HG03064 (cell line): Measurements from ENCODE around the gene NOD1.
A peak's percentile ranks its signal among the peaks of the same experiment; 100 is the strongest.
"Not testable (repeated sequence)": the region's sequence is repeated elsewhere in the genome, so short reads cannot be mapped to it uniquely, and the experiment has no call there.

Experiments
- ATAC-seq: cut with Tn5 transposase; IDR thresholded peaks from one replicate; pipeline ENCODE4 v1.9.1; 2021; ENCODE audit warnings: low read depth; ENCODE audit not compliant: unreplicated experiment

NOD1 gene

DNA sequence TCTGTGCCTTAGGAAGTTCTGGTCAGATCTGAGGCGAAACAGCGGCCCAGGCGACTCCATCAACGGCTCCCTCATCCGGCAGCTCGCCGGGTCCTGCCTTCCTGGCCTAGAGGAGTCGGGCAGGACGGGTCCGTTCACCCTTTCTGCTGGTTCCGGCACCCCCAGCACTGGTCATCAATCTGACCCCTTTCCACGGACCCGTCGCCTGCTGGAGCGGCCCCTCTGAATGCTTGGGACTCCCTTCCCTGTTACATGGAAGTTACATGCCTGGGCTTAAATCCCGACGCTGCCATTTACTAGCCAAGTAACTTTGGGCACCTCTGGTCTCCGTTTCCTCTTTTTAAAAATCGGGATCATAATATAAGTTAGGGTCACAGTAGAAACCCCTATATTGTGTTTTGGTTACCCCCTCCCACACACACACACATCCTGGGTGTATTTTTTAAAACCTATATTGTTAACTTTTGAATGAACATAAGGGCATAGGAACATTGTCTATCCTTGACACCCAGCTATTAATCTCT, 26.7 kb upstream of the NOD1 start:
- ATAC-seq: no peak

DNA sequence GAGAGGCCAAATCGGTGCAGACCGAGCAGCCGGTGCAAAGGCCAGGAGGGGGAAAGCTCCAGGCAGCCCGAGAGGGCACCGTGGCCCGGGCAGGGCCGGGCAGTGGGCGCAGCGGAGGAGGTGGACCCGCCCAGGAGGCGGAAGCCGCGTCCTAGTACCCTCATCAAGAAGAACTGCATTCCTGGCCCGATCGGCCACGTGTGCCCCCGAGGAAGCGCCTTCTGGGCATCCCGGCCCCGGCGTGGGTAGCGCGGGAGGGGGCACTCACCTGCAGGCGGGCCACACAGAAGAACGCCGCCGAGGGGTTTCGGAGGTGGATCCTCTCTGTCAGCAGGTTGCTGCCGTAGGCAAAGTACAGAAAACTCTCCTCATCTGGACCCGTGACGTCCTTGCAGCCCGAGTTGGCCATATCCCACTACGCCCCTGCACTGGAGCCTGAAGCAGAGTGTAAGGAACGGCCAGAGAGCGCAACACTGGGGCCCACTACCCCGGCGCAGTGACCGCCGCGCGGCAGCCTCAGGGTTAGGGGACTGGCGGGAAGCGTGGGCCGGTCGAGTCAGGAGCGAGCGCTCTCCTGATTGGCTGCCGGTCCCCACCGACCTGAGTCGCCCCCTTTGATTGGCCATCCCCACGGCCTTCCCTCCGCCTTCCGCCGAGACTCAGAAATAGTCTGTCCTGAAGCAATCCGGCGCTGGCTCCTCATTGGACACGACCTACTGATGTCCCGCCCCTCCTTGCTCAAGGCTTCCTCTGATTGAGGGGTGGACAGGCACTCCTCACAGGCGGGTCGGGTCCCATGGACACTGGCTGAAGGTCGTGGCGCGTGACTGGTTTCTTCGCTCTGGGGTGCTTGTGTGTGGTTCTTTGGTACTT, 26.0 kb upstream of the NOD1 start, which contains the start of gene GGCT:
Gene GGCT (minus strand): TSS at position 529 of the 873 bp plus-strand sequence. CDS start 120 bp downstream, at position 409.
- peak; percentile 98 for ATAC-seq

DNA sequence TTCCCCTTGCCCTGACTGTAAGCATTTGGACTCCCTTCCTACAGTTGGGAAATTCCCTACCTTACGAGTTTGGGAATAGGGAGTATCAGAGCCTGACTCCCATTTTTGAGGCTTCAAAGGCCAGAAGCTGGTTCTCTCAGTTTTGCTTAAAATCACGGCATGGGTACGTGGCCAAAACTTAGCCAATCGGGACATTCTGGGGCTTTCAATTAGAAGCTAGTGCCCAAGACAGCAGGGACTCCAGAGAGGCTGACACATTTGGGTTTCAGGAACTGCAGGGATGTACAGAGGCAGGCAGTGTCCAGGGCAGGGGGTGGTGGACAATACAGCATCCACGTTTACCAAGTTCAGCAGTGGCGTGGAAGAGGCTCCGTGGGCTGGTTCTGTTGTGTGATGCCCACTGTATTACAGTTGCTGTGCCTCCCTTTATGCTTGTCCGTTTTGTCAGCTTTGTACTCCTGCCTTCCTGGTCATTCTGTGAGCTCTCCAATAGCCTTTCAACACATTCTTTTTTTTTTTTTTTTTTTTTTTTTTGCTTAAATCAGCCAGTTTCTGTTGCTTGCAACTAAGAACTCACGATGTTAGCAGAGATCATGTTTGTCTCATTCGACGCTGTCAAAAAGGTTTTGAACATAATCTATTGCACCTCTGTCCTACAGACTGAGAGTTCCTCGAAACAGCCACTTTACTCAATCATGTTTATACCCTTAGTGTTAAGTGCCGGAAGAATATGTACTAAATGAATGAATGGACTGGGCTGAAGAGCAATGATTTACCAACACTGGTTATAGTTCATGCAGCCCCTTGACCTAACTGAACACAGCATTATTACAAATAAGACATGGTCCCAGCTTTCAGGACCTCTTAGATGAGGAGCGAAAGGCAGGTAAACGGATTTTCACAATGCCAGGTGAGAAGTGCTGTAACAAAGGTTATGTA, 25.0 kb upstream of the NOD1 start:
- ATAC-seq: no peak

DNA sequence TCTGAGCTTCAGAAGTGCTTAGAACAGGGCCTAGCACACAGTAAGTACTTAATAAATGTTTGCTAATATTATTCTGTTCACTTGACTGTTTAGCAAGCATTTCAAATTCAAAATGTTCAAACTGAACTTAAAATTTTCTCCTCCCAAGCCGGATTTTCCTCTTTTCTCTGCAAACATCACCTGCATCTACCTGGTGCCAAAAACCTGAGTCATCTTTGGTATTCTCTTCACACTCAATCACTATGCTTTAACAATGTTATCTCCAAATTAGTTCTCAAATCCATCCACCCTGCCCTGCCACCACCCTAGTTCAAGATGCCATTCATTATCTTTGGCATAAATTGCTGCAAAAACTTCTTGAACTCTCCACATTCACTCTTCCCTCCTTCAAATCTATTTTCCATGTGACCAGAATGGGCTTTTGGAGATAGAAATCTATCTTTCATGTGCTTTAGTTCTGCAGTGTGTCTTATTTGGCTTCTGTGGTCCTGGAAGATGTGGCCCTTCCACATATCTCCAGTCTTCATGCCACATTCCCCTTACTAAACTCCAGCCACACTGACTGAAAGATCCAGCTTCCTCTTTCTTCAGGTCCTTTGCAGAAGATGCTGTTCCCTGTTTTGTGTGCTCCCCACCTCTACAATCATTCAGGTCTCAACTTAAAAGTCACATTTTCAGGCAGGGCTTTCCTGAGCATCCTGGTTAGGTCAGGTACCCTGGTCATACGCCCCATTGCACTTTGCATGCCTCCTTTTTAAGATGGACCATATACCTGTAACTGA, 24.1 kb upstream of the NOD1 start:
- ATAC-seq: no peak

DNA sequence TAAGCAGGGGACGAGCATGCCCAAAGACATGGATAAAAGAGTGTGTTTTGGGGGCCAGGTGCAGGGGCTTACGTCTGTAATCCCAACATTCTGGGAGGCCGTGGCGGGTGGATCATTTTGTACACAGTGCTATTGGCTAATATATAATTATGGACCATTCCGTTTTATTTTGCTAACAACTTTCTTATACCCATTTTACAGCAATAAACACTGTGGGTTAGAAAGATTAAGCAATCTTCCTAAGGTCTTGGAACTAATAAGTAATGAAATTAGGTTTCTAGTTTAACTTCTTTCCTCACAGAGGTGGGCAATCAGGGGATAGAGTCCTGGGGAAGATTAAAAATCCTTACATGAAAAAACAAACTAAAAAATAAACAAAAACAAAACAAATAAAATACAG, 22.7 kb upstream of the NOD1 start:
- ATAC-seq: no peak

DNA sequence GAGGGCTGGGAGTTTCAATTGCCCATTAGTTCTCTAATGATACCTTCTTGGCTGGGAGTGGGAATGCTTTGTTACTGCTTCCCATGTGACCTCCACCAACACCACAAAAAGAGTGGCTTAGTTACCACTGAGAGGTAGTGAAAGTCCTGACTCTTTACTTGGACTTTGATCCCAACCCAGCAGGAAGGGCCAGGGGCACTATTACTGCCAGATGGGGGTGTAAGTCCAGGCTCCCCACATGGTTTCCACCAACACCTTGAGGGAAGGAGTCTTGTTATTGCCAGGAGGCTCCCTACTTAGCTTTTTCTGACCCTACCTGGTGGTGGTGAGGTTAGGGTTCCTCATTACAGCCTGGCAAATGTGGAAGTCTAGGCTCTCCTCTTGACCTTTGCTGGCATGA, 14.6 kb upstream of the NOD1 start:
- no peak for ATAC-seq

DNA sequence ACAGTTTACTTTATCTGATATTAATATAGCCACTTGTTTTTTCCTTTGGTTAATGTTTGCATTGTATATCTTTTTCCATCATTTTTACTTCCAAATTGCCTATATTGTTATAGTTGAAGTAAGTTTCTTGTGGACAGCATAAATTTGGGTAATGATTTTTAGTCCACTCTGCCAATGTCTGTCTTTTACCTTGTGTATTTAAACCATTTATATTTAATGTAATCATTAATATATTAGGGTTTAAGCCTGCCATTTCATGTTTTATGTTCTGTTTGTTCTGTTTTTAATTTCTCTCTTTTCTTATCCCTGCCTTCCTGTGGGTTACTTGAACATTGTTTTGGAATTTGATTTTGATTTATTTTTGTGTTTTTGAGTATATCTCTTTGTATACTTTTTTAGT, 12.8 kb upstream of the NOD1 start:
- ATAC-seq: no peak

DNA sequence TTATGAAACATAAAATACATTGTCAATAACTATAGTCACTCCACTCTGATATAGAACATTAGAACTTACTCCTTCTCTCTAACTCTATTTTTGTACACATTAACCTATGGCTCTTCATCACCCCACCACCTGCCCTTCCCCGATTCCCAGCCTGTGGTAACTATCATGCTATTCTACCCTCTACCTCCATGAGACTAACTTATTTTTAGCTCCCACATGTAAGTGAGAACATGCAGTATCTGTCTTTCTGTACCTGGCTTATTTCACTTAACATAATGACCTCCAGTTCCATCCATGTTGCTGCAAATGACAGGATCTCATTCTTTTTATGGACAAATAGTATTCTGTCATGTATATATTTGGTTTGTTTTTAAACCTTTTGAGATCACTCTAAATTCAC, 8.8 kb upstream of the NOD1 start:
- ATAC-seq: no peak

DNA sequence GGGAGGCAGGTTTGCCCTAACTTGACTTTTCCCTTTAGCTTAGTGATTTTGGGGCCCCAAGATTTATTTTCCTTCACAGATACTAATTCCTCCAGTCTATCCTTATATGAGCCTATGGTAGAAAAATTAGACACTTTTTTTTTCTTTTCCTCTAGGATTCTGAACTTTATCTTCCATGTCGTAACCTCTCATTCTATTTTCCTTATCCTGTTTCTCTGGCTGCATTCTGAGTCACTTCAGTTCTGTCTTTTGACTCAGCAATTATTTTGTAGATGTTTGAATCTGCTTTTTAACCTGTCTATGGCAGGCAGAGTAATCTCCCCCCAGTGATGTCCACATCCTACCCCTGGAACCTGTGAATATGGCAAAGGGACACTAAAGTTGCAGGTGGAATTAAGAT, 7.1 kb upstream of the NOD1 start:
- ATAC-seq: no peak

DNA sequence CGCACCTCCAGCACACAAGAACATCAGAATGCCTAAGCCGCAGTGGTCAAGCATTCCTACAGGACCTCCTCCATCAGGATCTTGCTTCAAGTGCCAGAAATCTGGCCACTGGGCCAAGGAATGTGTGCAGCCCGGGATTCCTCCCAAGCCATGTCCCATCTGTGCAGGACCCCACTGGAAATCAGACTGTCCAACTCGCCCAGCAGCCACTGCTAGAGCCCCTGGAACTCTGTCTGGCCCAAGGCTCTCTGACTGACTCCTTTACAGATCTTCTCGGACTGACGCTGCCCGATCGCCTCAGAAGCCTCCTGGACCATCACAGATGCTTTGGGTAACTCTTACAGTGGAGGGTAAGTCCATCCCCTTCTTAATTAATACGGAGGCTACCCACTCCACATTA, 2.8 kb upstream of the NOD1 start:
- not testable (repeated sequence) for ATAC-seq

DNA sequence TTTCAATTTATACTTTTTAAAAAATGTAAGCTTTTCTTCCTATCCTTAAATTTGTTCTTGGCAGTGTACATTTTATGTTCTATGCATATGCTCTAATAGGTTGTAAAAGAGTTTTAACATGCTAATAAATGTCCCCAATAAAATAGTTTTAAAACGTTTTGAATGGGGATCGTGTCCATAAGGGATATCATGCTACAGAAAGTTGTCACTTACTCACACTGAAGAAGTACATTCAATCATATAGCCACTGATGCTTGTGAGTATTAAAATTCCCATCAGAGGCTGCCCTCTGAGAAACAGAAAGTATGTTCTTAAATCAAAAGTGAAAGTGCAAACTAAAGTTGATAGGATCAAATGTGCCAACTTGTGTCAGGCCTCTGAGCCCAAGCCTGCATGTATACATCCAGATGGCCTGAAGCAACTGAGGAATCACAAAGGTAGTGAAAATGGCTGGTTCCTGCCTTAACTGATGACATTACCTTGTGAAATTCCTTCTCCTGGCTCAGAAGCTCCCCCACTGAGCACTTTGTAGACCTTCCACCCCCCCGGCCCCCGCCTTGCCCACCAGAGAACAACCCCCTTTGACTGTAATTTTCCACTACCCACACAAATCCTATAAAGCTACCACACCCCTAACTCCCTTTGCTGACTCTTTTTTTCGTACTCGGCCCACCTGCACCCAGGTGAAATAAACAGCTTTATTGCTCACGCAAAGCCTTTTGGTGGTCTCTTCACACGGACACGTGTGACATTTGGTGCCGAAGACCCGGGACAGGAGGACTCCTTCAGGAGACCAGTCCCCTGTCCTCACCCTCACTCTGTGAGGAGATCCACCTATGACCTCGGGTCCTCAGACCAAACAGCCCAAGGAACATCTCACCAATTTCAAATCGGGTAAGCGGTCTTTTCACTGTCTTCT, 877 bp upstream of the NOD1 start:
- no peak for ATAC-seq

DNA sequence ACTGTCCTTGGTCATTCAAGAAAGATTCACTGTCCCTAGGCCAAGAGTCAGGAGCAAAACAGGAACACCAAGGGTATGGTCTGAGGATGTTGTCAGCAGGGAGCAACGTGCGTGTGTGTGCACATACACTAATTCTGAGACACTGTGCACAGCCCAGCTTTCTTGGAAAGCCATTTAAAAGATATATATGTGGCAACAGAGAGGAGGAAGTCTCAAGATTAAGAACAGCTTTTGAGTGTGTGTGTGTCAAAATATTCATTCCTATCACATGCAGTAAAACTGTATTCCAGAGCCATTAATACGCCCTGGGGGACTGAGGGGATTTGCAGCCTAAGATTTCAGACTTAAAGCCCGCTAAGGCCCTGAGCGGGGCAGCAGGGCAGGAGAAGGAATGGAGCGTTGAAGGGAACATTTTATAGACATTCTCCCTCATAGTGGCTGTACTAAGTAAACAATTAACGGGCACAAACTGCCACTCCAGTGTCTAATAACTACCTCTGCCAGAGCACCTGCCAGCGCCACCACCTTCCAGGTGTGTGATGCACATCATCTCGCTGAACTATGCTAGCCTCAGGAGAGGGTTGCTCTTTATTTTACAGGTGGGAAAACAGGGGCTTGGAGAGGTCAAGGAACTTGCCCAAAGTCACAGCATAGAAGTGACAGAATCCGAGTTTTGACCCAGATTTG, 2.0 kb downstream of the NOD1 start:
- ATAC-seq: no peak

DNA sequence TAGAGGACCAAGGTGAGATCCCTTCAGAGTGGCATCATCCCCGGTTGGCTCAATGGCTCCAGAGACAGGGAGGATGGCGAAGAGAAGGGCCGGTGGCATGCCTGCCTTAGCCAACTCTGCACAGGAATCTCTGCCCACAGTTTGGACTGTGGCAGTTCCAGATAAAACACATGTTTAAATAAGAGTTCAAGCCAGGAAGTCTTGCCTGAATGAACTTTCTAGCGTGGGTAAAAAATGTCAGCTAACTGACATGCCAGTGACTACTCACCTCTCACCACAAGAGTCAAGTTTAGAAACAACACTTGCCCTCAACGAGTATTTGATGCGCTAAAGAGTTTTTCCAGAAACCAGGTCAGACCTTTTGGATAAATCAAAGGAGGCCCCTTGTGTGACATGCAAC, 3.0 kb downstream of the NOD1 start:
- ATAC-seq: no peak

DNA sequence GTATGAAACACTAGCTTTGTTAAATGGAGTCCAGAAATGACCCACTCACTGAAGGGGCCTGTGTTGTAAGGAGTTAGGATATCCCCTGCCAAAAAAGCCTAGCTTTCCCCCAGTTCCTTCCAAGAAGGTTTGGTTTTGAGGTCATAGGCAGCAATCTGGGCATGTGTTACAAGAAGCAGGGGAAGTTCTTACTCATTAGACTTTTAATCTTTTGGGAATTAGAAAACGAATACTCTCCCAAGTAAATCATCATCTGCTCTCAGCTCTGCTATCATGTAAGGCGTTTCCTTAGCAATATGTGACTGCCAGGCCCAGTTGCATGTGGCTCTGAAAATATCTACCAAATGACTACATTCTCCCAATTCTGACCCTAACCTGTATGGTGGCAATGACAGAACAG, 3.7 kb downstream of the NOD1 start:
- ATAC-seq: no peak

DNA sequence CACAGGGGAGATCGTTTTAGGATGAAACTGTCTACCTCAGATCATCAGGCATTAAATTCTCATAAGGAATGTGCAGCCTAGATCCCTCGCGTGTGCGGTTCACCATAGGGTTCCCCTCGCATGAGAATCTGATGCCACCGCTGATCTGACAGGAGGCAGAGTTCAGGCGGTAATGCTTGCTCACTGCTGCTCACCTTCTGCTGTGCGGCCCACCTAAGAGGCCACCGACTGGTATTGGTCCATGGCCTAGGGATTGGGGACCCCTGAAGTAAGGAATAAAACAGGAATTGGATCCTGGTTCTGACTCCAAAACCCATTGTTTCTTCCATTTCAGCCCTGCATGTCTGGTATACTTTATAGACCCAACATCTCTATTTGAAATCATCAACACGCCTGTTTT, 4.1 kb downstream of the NOD1 start:
- ATAC-seq: no peak

DNA sequence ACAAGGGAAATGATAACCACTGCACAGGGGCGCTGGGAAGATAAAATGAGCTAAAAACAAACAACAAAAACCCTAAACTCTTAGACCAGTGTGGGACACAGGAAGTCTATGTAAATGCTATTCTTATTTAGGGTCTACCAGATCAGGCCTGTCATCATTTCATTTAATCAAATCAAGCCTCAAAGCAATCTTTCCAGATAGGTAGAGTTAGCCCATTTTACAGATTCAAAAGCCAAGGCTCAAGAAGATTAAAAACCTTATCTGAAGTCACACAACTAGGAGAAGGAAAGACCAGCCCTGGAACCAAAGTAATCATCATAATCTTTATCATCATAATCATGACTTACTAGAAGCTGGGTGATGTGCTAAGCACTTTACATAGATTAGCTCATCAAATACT, 4.7 kb downstream of the NOD1 start:
- no peak for ATAC-seq

DNA sequence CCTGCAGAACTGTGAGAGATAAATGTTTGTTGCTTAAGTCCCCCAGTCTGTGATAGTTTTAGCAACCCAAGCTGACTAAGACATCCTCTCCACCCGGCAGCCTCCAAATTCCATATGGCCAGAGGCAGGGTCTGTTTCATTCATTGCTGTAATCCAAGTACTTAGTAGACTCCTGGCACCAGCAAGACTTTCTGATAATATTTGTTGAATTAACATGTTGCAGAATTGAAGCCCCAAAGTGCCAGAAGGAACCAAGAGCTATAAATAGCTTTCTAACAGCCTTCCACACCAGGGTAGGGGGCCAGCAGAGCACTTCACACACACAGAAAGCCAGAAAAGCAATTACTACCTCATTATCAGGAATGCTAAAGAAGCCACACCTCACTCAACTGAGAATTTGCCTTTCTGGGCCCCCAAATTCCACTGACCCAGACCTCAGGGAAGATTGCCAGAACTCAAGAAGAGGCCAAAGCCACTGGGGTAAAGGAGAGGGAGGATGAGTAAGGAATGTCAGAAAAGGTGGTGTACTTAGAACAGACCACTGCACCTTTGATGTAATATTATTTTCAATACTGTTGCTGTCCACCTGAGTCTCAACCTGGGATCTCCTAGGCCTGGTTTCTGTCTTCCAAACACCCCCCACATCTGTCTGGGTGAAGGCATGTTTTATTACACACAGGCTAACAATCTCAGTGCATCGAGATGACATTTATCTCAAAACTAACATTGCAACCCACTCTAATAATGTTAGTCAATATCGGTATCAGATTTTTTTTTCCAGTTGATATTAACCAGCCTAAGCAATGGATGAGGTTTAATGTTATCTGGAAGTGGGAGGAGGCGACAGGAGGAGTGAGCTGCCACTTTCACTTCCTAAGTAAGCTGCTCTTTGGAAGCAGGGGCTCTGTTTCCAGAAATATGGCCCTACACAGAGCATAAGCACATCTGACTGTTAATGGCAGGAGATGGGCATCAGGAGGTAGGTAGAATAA, 5.5 kb downstream of the NOD1 start:
- no peak for ATAC-seq
